Ovary (tissue), 3 donors: ENCODE measurements around the gene IGLL1.

Experiments used
- CTCF ChIP-seq, 3 donors: fragments of 450-650 bp in 2 of 3; fragments of 200-600 bp in 1 of 3; IDR thresholded peaks; one replicate each; pipeline versions ENCODE4 v1.5.1 to v1.8.0; 2016 to 2022; ENCODE audit warnings: antibody characterized with exemption in 3 of 3, mild to moderate bottlenecking in 1 of 3
- POLR2A ChIP-seq: fragments of 450-650 bp; IDR thresholded peaks from one replicate; pipeline ENCODE4 v1.6.1; 2017; ENCODE audit warnings: antibody characterized with exemption, mild to moderate bottlenecking, moderate library complexity
- donor health status: DM: no; HTN: no; CAD: no.

GRCh38 chr22:23603266-23603665 lies 23.2 kb upstream of the IGLL1 start:
- TF ChIP-seq CTCF (IDR thresholded peaks at IDR 0.05) (no peak), POLR2A (no peak)
